ENCODE results near the gene PLAGL1.

Gene PLAGL1

GRCh38 chr6:143964674-143965081, 43.4 kb downstream of the PLAGL1 start:
- no peak for DNase-seq

DNA sequence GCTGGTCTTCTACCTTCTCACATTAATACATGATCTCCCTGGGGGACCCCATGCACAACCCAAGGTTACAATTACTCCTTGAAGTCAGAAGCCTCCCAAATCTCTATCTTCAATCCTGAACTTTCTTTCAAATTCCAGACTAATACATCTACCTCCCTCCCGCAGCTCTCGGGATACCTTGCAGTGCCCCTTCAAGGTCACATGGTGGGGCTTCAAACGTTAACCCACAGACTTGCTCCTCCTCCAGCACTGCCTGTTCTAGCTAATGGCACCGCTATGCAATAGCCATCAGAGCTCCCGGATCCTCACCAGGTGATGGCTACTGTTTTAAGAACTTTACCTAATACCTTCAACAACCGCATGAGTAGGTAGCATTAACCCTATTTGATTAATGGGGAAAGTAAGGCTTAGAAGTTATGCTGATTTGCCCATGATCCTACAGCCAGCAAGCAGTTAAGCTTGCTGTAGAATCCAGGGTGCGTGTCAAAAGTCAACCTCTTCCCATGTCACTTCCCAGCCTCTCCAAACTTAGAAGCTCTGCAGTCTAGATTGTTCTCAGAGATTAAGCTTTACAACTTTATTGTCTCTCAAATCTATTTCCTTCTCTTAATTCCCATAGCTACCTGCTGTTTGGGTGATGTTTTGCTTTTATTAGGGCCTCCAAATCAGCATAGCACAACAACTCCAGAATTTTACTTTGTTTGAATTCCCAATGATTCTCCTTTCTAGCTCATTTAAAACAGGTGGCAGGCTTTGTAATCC, 44.7 kb downstream of the PLAGL1 start:
- DNase-seq, result no peak

- DNase-seq, result no peak
Measured at GRCh38 chr6:143961886-143962878, 45.9 kb downstream of the PLAGL1 start.

GRCh38 chr6:143961066-143961465, 47.0 kb downstream of the PLAGL1 start:
- no peak for DNase-seq

- DNase-seq, result no peak
Measured at GRCh38 chr6:143959927-143960326, 48.1 kb downstream of the PLAGL1 start.

- no peak for DNase-seq
Measured at GRCh38 chr6:143958839-143959399, 49.1 kb downstream of the PLAGL1 start.

DNA sequence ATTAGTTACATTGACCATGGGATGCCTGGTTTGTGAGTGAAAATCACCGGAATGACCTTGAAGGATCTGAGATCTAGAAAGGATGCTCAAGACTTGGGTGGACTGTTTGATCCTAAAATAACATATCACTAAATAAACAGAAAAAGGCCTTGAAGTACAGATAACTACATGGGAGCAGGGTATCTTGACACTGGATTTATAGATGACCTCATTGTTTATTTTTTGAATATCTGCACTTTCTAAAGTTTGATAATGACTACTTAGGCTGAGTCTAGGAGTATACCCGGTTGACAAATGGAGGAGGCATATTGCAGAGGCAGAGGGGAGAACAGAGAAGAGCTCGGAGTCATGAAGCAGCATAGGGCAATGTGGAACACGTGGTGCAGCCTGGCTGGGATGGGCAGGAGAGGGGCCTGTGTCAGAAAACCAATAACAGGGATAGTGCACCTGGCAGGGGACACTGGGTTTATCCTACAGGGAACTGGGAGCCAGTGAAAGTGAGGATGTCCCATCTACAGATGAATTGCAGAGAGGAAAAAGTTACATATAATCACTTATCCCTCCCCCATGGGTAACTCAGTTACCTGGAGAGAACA, 50.3 kb downstream of the PLAGL1 start:
- no peak for DNase-seq

- no peak for DNase-seq
Measured at GRCh38 chr6:143955971-143956370, 52.1 kb downstream of the PLAGL1 start.

DNA sequence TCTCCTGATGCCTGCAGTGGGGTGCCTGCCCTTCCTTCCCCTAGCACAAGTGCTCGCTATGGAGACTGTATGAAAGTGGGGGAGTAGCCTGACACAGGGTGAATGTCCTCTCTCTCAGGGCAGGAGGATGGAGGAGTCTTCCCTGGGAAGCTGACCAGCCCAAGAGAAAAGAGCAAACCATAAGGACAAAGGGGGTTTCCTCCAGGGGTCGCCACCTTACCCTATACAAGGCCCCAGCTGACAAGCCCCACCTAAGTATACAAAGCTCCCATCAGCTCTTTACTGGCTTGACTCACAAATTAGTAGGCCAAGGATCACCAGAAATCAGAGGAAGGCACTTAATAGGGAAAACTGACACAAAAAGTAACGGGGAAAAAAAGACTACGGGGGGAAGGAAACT, 54.1 kb downstream of the PLAGL1 start:
- DNase-seq, result no peak

DNA sequence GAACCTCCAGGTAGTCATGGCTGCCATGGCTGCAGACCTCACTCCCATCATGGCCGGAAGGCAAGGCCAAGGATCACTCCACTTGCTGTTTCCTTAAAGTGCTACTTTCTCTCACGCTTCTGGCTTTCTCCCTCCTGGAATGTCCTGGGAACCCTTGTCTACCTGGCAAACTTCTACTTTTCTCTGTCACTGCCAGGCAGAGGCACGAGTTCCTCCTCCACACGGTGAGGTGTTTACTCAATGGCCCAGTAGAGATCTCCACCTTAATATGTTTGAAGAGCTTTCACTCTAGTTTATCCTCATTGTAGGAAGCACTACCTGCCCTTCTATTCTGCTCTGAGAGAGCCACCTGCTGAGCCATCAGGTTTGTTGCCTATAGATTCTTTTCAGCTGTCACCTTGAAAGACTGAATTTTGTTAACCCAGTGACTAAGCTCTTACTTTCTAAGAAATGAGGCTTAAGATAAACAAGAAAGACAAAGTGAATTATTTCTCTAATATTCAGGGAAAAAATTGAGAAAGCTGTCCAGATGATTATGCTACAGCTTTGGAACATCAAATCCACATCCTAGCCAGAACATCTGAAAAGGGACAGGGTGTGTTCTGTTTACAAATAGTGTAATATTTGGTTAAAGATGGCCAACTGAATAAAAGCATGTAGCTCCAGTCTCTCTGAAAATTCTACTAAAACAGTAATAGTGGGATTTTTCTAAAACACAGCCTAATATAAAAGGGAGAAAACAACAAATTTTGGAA, 54.9 kb downstream of the PLAGL1 start:
- no peak for DNase-seq

- DNase-seq, result no peak
Measured at GRCh38 chr6:143952060-143952778, 55.8 kb downstream of the PLAGL1 start.

DNA sequence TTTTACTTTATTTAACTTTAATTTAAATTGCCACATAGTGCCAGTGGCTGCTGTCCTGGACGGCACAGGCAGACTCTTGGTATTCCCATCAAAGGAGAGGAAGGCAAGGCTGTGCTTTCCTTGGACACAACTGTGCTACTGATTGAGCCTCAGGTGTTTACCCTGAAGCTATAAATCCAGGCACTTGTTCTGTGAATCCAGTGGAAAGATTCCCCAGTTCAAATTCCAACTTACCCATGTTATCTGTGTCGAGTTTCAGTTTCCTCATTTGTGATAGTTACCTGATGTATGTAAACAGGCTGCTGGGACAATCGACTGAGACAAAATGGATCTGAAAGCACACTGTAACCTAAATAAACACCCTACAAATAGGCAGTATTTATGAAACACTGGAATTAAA, 57.2 kb downstream of the PLAGL1 start:
- DNase-seq, result no peak

DNA sequence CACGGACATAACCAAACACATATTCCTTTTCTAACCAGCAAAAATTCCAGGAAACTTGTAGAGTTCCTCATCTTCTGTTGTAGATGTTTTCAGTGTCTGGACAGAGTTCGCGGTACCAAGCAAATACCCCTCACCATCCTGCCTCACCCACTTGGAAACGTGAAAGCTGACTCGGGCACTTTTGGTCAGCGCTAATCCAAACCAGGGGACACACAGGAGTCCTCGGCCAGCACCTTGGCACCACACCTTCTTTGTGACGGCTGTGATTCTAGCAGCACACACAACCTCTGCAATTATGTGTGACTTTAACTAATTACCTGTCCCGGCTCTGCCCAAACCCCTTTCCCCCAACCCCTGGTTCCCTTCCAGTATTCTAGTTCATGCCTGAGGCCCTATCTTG, 58.1 kb downstream of the PLAGL1 start:
- no peak for DNase-seq

DNA sequence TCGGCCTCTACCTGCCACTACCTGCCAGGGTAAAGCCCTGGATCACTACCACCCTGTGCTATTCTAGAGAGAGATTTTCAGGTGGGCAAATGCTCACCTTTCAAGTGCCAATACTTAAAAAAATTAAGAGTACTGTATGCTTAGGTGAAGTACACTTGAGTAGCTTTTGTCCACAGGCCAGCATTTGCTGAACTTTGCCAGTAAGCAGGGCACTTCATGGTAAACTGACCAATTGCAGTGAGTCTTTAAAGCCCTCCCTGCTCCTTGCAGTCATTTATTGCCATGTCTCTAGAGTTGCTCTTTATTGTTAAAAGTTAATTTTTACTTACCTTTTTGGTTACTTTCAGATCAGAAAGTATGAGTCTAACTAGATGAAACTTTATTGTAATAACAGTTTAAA, 58.5 kb downstream of the PLAGL1 start:
- no peak for DNase-seq

GRCh38 chr6:143948208-143948607, 59.9 kb downstream of the PLAGL1 start:
- no peak for DNase-seq

GRCh38 chr6:143941852-143942627, 66.0 kb downstream of the PLAGL1 start:
- peak; percentile 52 for DNase-seq

GRCh38 chr6:143940011-143940597, 68.0 kb downstream of the PLAGL1 start:
- peak; percentile 53 for DNase-seq

DNA sequence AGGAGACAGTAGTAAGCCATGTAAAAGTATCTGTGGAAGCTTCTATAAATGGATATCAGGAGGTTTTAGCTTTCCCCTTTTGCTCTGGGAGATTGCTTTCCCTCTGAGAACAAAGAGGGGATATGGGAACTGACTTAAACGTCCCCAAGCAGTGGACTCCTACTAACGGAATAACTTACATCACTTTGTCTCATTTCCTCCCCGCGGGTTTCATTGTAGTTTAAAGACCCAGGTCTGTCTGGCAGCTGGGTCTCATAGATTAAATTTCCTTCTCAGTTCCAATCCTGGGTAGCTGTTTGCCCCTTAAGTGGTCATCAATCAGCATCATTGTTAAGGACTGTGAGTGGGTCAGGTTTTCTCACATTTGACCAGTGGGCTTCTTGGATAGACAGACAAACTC, 68.7 kb downstream of the PLAGL1 start:
- no peak for DNase-seq

GRCh38 chr6:143937668-143937970, 70.4 kb downstream of the PLAGL1 start:
- no peak for DNase-seq

DNA sequence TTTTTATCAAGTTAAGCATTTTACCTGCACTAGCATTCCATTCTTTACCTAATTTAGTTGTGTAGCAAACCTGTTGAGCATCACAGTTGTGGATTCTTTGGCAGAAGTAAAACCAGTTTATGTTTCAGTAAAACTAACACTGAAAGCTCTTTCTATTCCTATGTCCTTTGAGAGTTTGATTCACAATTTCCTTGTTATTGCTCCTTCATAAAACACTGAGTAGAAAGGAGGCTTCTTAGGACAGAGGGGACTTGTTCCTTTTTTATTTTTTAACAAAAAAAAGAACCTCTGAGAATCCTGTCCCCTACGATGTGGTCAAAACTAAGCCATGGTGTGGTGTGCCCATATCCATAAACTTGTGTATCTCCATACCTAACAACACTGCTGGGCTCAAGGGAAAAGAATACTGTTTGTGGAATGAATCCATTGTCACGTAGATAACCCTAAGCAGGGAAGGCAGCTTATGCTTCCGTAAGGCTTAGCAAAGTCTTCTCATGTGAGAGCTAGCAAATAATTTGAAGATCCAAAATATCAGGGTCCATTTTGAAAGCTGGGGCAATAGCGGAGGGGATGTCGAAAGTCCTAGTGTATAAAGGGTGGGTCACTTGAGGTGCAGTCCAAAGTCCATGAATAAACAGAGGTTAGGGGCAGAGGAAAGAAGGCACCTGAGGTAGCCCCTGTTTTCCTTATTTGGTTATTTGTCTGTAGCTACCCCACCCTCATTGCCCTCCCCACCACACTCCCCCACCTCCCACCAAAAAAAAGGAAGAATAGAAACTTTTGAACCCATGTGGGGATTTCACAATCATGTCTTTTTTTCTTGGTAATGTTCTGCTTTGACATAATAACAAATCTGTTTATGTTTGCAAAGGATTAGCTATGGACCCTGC, 71.0 kb downstream of the PLAGL1 start:
- DNase-seq, result no peak
